Measurements from ENCODE around the gene IKZF4. TPM values are rescaled to one million over a fixed set of nuclear protein-coding genes. Genes with fewer than 3 reads are reported as not detected.

The IKZF4 gene
- total and polyA plus RNA-seq, 10 of the 15 experiments (the other 5 are each of a cell fraction or from before 2014, with no cell fraction given): 0.74 to 5.5 (median 1.1) TPM

GRCh38 chr12:56041552-56042429 is 20.9 kb downstream of the IKZF4 start, which contains the start of gene RPS26 (continued):
- peak; percentile 90 for TF ChIP-seq E4F1 (IDR thresholded peaks at IDR 0.05; ENCODE audit: borderline replicate concordance, partially characterized antibody)
- TF ChIP-seq ZBED1 (IDR thresholded peaks at IDR 0.05; ENCODE audit: borderline replicate concordance): peak; percentile 94
- TF ChIP-seq BCL3 (IDR thresholded peaks at IDR 0.05; ENCODE audit: borderline replicate concordance, insufficient read depth, low read depth, low read length, poor library complexity, severe bottlenecking): no peak
- peak; percentile 86 for TF ChIP-seq ATF7 (IDR thresholded peaks at IDR 0.05; ENCODE audit: low read depth)
- peak; percentile 38; the same call in 1 of the 2 replicates for TF ChIP-seq JUNB (IDR thresholded peaks at IDR 0.05)
- peak; percentile 99 for TF ChIP-seq PML (IDR thresholded peaks at IDR 0.05; ENCODE audit: low read length)
- TF ChIP-seq CHD1 (IDR thresholded peaks at IDR 0.05; ENCODE audit: low read depth, low read length): 0 out of 2 replicates have a peak, but pooled peaks have one; percentile 64
- TF ChIP-seq HDAC2 (IDR thresholded peaks at IDR 0.05): no peak
- peak in 1 of 2 experiments; percentile 51; a peak in 1 of 4 replicates for TF ChIP-seq SRF (IDR thresholded peaks at IDR 0.05; ENCODE audit: low read depth in 2 of 2, low read length in 2 of 2)
- no peak; the same call in 1 of the 2 replicates for TF ChIP-seq CEBPZ (IDR thresholded peaks at IDR 0.05; ENCODE audit: low read depth, low read length)
- peak; percentile 96; the same call in 1 of the 2 replicates for TF ChIP-seq NBN (IDR thresholded peaks at IDR 0.05)
- TF ChIP-seq TCF3 (IDR thresholded peaks at IDR 0.05; ENCODE audit: borderline replicate concordance, insufficient read depth, low read depth, low read length): peak; percentile 84; the same call in 1 of the 2 replicates
- TF ChIP-seq IRF5 (IDR thresholded peaks at IDR 0.05; ENCODE audit: borderline replicate concordance): no peak
- TF ChIP-seq GABPA (IDR thresholded peaks at IDR 0.05; ENCODE audit: low read depth): peak; percentile 99
- peak; percentile 98 for TF ChIP-seq POLR2AphosphoS2 (IDR thresholded peaks at IDR 0.05; ENCODE audit: low read depth, low read length)
- no peak for TF ChIP-seq SIN3A (IDR thresholded peaks at IDR 0.05; ENCODE audit: low read depth, low read length)
- no peak for TF ChIP-seq JUND (IDR thresholded peaks at IDR 0.05; ENCODE audit: low read depth, low read length)

Data from GM12878 (cell line).